ENCODE results near the gene MACO1. TPM values are rescaled to one million over a fixed set of nuclear protein-coding genes. Genes with fewer than 3 reads are reported as not detected.
"Not testable (repeated sequence)": the region's sequence is repeated elsewhere in the genome, so short reads cannot be mapped to it uniquely, and the experiment has no call there.

Gene MACO1
- total and polyA plus RNA-seq, 5 donors from 2014 or later, result 5.0 to 20.3 (median 5.8) TPM

- ATAC-seq (ENCODE audit: low read depth in 2 of 2); H3K27ac Mint-ChIP-seq; H3K27me3 Mint-ChIP-seq; H3K36me3 Mint-ChIP-seq; H3K27ac ChIP-seq (ENCODE audit: insufficient read depth, low read length, poor library complexity, severe bottlenecking); H3K4me1 ChIP-seq (ENCODE audit: control insufficient read depth, insufficient read depth, low read length, poor library complexity, severe bottlenecking); H3K4me3 ChIP-seq (ENCODE audit: low read depth, low read length); H3K36me3 ChIP-seq (ENCODE audit: control insufficient read depth, insufficient read depth, low read length); H3K9me3 Mint-ChIP-seq; H3K27me3 ChIP-seq (ENCODE audit: control insufficient read depth, insufficient read depth, low read length); H3K4me3 Mint-ChIP-seq; H3K4me1 Mint-ChIP-seq; DNase-seq; H3K9me3 ChIP-seq (ENCODE audit: control insufficient read depth in 2 of 2, low read length in 2 of 2): not testable (repeated sequence)
Measured at GRCh38 chr1:25414157-25414556, 16.5 kb upstream of the MACO1 start.

DNA sequence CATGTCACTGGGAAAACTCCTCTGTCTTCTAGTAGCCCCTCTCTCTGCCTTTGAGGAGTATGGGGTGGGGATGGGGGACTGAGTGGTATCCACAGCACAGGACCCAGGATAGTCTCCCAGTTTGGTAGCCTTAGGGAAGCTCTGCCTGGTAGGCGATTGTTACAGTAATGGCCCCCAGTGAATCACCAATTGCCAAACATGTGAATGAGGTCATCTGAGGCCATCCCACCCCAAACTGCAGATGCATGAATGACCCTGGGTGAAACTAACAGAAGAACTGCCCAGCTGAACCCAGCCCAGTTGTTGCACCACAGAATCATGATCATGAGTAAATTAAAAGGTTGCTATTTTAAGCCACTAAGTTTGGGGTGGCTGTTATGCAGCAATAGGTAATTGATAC is 16.1 kb upstream of the MACO1 start:
- H3K27ac ChIP-seq (ENCODE audit: insufficient read depth, low read length, poor library complexity, severe bottlenecking); H3K4me3 Mint-ChIP-seq; DNase-seq; H3K36me3 ChIP-seq (ENCODE audit: control insufficient read depth, insufficient read depth, low read length); H3K4me1 ChIP-seq (ENCODE audit: control insufficient read depth, insufficient read depth, low read length, poor library complexity, severe bottlenecking); H3K9me3 ChIP-seq (ENCODE audit: control insufficient read depth in 2 of 2, low read length in 2 of 2); ATAC-seq (ENCODE audit: low read depth in 2 of 2); H3K4me1 Mint-ChIP-seq; H3K36me3 Mint-ChIP-seq; H3K27me3 Mint-ChIP-seq; H3K9me3 Mint-ChIP-seq; H3K27me3 ChIP-seq (ENCODE audit: control insufficient read depth, insufficient read depth, low read length); H3K4me3 ChIP-seq (ENCODE audit: low read depth, low read length): not testable (repeated sequence)
- peak overlapping the region in 1 of 3 donors; percentile 63 for H3K27ac Mint-ChIP-seq

GRCh38 chr1:25417280-25417679 is 13.4 kb upstream of the MACO1 start:
- not testable (repeated sequence) for H3K27me3 ChIP-seq (ENCODE audit: control insufficient read depth, insufficient read depth, low read length); H3K4me1 ChIP-seq (ENCODE audit: control insufficient read depth, insufficient read depth, low read length, poor library complexity, severe bottlenecking); H3K27ac ChIP-seq (ENCODE audit: insufficient read depth, low read length, poor library complexity, severe bottlenecking); H3K4me1 Mint-ChIP-seq; H3K36me3 Mint-ChIP-seq; H3K27me3 Mint-ChIP-seq; ATAC-seq (ENCODE audit: low read depth in 2 of 2); H3K27ac Mint-ChIP-seq; H3K4me3 Mint-ChIP-seq; H3K9me3 ChIP-seq (ENCODE audit: control insufficient read depth in 2 of 2, low read length in 2 of 2); H3K9me3 Mint-ChIP-seq; H3K4me3 ChIP-seq (ENCODE audit: low read depth, low read length); H3K36me3 ChIP-seq (ENCODE audit: control insufficient read depth, insufficient read depth, low read length); DNase-seq

- H3K36me3 ChIP-seq (ENCODE audit: control insufficient read depth, insufficient read depth, low read length); H3K27ac ChIP-seq (ENCODE audit: insufficient read depth, low read length, poor library complexity, severe bottlenecking); H3K36me3 Mint-ChIP-seq; H3K9me3 Mint-ChIP-seq; H3K4me3 Mint-ChIP-seq; H3K4me1 ChIP-seq (ENCODE audit: control insufficient read depth, insufficient read depth, low read length, poor library complexity, severe bottlenecking); H3K4me3 ChIP-seq (ENCODE audit: low read depth, low read length); ATAC-seq (ENCODE audit: low read depth in 2 of 2); H3K27me3 Mint-ChIP-seq; H3K9me3 ChIP-seq (ENCODE audit: control insufficient read depth in 2 of 2, low read length in 2 of 2); H3K27me3 ChIP-seq (ENCODE audit: control insufficient read depth, insufficient read depth, low read length); DNase-seq; H3K27ac Mint-ChIP-seq; H3K4me1 Mint-ChIP-seq: not testable (repeated sequence)
Measured at GRCh38 chr1:25419339-25419738, 11.4 kb upstream of the MACO1 start.

GRCh38 chr1:25420715-25421114 is 10.0 kb upstream of the MACO1 start, which contains the start of gene RHCE:
TSS of gene RHCE (minus strand) at chr1:25420825. CDS start at chr1:25420786, 39 bp downstream.
- not testable (repeated sequence) for H3K9me3 Mint-ChIP-seq; H3K27ac Mint-ChIP-seq; H3K27ac ChIP-seq (ENCODE audit: insufficient read depth, low read length, poor library complexity, severe bottlenecking)

DNA sequence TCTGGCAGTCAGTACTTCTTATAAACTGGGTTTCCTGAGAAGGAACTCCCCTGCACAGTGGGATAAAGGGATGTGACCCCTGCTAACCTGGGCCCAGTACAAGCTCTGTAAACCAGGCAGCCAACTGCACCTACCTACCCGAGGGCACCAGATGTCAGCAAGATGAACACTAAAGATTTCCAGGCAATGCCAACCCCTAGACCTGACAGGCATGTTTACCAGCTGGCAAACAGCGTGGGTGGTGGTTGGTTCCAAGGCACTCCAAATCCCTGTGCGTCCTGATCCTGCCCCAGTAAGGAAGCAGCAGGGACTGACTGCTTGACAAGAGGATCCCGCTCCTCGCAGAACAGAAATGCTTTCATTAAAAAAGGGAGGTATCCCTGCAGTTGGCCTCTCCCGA is 7.5 kb upstream of the MACO1 start:
- H3K27ac Mint-ChIP-seq; H3K36me3 Mint-ChIP-seq; ATAC-seq (ENCODE audit: low read depth in 2 of 2): not testable (repeated sequence)

More at GRCh38 chr1:25420715-25421114, 10.0 kb upstream of the MACO1 start, which contains the start of gene RHCE:
- not testable (repeated sequence) for H3K4me1 Mint-ChIP-seq; H3K9me3 ChIP-seq (ENCODE audit: control insufficient read depth in 2 of 2, low read length in 2 of 2); H3K36me3 Mint-ChIP-seq; H3K27me3 Mint-ChIP-seq; H3K4me3 Mint-ChIP-seq; DNase-seq; H3K27me3 ChIP-seq (ENCODE audit: control insufficient read depth, insufficient read depth, low read length); ATAC-seq (ENCODE audit: low read depth in 2 of 2); H3K4me3 ChIP-seq (ENCODE audit: low read depth, low read length); H3K4me1 ChIP-seq (ENCODE audit: control insufficient read depth, insufficient read depth, low read length, poor library complexity, severe bottlenecking); H3K36me3 ChIP-seq (ENCODE audit: control insufficient read depth, insufficient read depth, low read length)

GRCh38 chr1:25425098-25426085 is 5.3 kb upstream of the MACO1 start:
- peaks cover 3 to 11% (median 7%) of the 10 kb centered on the region in 4 donors for H3K4me1 Mint-ChIP-seq
- H3K27me3 Mint-ChIP-seq, result peaks cover 12% of the 10 kb centered on the region

More for the DNA sequence above, 7.5 kb upstream of the MACO1 start:
- not testable (repeated sequence) for DNase-seq; H3K9me3 ChIP-seq (ENCODE audit: control insufficient read depth in 2 of 2, low read length in 2 of 2); H3K27me3 Mint-ChIP-seq; H3K9me3 Mint-ChIP-seq; H3K36me3 ChIP-seq (ENCODE audit: control insufficient read depth, insufficient read depth, low read length); H3K4me3 Mint-ChIP-seq; H3K4me1 ChIP-seq (ENCODE audit: control insufficient read depth, insufficient read depth, low read length, poor library complexity, severe bottlenecking); H3K4me1 Mint-ChIP-seq; H3K27me3 ChIP-seq (ENCODE audit: control insufficient read depth, insufficient read depth, low read length); H3K4me3 ChIP-seq (ENCODE audit: low read depth, low read length); H3K27ac ChIP-seq (ENCODE audit: insufficient read depth, low read length, poor library complexity, severe bottlenecking)

DNA sequence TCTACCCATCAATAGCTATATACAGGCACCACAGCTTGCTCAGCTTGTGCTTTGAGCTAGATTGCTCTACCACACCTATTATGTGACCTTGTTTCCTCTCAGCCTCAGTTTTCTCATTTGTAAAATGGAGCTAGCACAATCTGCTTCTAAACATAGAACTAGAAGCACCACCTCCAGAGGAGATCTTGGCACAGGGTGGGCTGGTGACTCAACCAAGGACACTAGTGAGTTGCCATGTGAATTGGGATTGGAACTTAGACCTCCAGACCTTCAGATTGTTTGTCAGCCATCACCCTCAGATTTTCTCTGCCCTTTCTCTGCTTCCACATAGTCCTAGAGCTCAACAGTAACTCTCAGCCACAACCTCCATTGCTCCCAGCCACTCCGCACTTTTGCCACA is 3.0 kb upstream of the MACO1 start:
- ATAC-seq (ENCODE audit: low read depth in 2 of 2), result no peak
- no peak overlapping the region for H3K27ac ChIP-seq (ENCODE audit: insufficient read depth, low read length, poor library complexity, severe bottlenecking)
- peaks cover 4% of the 10 kb centered on the region for H3K36me3 Mint-ChIP-seq
- no peaks in the 10 kb centered on the region for H3K9me3 ChIP-seq (ENCODE audit: control insufficient read depth in 2 of 2, low read length in 2 of 2)
- H3K36me3 ChIP-seq (ENCODE audit: control insufficient read depth, insufficient read depth, low read length), result no peaks in the 10 kb centered on the region
- no peaks in the 10 kb centered on the region for H3K27me3 ChIP-seq (ENCODE audit: control insufficient read depth, insufficient read depth, low read length)
- H3K4me1 ChIP-seq (ENCODE audit: control insufficient read depth, insufficient read depth, low read length, poor library complexity, severe bottlenecking), result peaks cover 11% of the 10 kb centered on the region
- no peak for DNase-seq
- peaks cover 15% of the 10 kb centered on the region for H3K27me3 Mint-ChIP-seq
- peak overlapping the region in 1 of 3 donors; percentile 9 for H3K27ac Mint-ChIP-seq
- H3K9me3 Mint-ChIP-seq, result no peaks in the 10 kb centered on the region
- no peak overlapping the region for H3K4me3 ChIP-seq (ENCODE audit: low read depth, low read length)
- H3K4me1 Mint-ChIP-seq, result peaks cover 13 to 24% (median 18%) of the 10 kb centered on the region in 4 donors
- H3K4me3 Mint-ChIP-seq, result peak overlapping the region in 2 of 4 donors; percentile 48 to 94

More at GRCh38 chr1:25425098-25426085, 5.3 kb upstream of the MACO1 start:
- no peak for ATAC-seq (ENCODE audit: low read depth in 2 of 2)
- H3K36me3 ChIP-seq (ENCODE audit: control insufficient read depth, insufficient read depth, low read length), result no peaks in the 10 kb centered on the region
- peaks cover 4% of the 10 kb centered on the region for H3K36me3 Mint-ChIP-seq
- H3K4me1 ChIP-seq (ENCODE audit: control insufficient read depth, insufficient read depth, low read length, poor library complexity, severe bottlenecking), result no peaks in the 10 kb centered on the region
- H3K4me3 Mint-ChIP-seq, result no peak overlapping the region
- no peak for DNase-seq
- no peak overlapping the region for H3K4me3 ChIP-seq (ENCODE audit: low read depth, low read length)
- H3K9me3 Mint-ChIP-seq, result no peaks in the 10 kb centered on the region
- H3K27ac ChIP-seq (ENCODE audit: insufficient read depth, low read length, poor library complexity, severe bottlenecking), result no peak overlapping the region
- no peaks in the 10 kb centered on the region for H3K9me3 ChIP-seq (ENCODE audit: control insufficient read depth in 2 of 2, low read length in 2 of 2)
- H3K27me3 ChIP-seq (ENCODE audit: control insufficient read depth, insufficient read depth, low read length), result no peaks in the 10 kb centered on the region
- H3K27ac Mint-ChIP-seq, result no peak overlapping the region

Data from CD4-positive, CD25-positive, alpha-beta regulatory T cell (primary cell).